Activated T-helper 1 cell treated with Interleukin-2 at 50 U/mL for 16 hours (primary cell): Measurements from ENCODE around the gene SLIT3.
"Not testable (repeated sequence)": the region's sequence is repeated elsewhere in the genome, so short reads cannot be mapped to it uniquely, and the experiment has no call there.

Source experiments
- DNase-seq: peaks from one replicate; pipeline ENCODE4 v3.0.0-alpha.2; 2020; ENCODE audit warnings: low read depth

The SLIT3 gene

DNA sequence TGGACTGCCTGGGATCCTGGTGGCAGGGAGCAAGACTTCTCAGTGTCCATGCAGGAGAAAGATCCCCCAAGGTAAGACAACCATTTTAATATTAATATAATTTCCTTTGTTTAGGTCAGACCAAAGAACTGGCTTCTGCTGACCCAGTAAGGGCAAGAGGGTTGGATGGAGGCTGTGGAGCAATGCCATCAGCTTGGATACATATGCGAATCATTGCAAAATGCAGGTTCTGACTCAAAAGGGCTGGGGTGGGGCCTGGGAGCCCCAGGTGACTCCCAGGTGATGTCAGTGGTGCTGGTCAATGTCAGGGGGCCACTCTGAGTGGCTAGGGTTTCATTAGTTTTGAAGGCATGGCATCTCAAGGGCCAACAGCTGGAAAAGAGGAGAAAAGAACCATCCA lies 632.9 kb downstream of the SLIT3 start:
- DNase-seq = no peak

DNA sequence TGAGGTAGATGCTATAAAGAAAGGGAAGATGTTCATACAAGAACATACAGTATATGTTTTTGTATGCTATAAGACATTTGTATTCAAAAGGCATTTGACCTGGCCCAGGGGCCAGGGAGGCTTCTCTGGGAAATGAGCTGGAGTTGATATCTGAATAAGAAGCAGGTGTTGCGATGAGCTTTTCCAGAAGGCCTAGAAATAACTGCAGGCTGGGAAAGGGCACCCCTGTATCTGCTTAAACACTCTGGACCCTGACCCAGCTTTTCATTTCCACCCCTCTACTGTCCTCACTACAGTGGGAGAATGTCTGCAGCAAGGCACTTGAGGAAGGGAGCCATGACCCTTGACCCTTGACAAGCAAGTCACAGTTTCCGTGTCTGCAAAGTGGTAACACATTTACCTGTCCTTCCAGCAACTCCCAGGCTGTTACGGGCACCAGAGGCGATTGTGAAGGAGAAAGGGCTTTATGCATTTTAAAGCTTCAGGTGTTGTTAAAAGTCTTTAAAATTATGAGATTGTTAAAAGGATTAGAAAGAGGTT lies 633.6 kb downstream of the SLIT3 start:
- DNase-seq = no peak

DNA sequence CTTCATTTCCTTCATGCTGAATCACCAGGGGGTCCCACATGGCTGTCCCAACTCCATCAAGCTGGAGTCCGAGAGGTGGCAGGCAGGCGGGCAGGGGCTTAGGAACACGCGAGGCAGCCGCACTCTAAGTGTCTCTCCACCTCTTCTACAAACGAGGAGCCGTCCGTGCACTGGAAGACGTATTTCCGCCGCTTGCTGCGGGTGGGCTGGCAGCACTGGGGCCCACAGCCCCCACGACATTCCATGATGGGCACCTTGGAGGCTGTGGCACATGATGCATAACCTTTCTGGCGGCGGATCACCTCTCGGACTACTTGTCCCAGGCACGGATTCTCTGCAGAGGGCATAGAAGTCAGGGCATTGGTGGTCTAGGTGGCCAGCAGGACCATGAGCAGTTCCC lies 634.6 kb downstream of the SLIT3 start:
- DNase-seq = no peak

DNA sequence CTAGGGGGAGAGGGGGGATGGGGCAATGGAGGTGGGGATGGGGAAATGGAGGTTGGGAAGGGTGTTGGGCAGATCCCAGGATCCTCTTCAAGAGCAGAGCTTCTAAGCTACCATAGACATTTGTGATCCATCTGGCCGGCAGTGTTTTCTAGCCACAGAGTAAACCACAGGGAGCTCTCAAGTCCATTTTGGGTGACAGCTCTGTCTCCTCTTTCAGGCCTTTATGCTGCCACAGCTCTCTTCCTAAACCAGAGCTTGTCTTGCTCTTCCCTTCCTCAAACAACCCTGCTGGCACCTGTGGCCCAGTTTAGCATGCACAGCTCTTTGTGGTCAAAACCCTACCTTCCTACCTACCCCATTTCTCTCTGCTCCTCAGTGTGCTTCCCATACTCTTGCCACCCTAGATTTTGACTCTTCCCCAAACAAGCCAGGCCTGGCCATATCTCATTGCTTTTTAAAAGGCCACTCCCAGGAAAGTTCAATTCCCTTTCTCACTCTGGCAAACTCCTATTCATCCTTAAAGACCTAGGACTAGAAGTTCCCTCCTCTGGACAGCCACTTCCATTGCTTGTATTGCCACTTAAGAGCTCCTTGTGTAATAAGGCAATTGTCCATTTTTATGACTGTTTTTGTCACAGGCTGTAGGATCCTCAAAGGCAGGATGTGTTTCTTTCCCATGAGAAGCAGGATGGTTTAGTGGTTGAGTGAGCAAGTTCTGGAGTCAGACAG lies 637.5 kb downstream of the SLIT3 start:
- no peak for DNase-seq

DNA sequence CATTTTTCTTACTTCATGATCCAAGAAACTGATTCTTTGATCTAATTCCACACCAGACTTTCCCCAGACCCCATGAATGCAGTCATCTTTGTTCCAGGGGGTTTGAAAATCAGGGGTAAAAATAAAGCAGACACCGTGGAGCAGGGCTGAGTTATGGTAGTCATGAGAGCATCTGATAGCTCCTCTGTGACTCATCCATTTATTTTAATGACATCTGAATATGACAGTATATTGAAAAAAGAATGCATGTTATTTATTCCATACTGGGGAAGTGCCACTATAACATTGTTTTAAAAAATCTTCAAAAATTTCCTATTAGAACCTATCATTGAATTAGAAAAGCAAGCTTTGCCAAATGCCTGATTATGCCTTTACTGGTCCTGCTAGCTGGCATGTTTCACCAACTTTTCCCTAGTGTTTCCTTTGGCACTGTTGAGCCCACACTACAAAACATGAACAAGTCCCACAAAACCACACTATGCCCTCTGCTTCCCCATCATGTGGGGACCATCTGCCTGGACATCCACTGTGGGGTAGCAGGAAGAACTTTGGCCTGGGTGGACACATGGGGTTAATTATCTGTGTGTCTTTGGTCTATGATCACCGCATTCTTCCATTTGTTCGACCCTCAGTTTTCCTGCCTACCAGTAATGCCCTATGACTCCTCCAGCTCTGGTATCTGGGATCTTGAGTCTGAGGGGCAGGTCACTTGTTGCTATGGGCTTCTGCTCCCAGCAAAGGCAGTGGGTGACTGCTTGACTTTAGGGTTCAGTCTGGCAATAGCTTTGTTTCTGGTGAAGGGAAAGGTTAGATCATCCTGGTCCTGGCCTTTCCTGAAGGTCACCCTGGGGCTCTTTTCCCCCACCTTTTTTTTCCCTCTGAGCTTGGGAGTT lies 639.1 kb downstream of the SLIT3 start:
- DNase-seq = no peak

DNA sequence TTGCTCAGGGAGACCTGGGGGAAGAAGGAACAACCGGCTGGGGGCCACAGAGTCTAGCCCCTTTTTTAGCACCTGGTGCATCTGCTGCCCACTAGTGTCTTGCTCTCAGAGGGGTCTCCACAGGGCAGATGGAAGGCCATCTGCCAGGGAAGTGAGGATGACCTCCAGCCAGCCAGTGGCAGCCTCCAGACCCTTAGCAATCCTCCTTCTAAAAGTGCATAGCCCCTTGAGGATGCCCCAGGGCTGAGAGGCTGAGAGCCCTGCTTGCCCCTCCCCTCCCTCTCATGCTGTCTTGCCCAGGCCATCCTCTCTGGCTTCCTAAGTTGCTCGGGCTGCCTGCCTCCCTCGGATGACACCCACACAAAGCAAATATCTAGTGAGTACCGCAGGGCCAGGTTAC lies 640.2 kb downstream of the SLIT3 start:
- DNase-seq = no peak

DNA sequence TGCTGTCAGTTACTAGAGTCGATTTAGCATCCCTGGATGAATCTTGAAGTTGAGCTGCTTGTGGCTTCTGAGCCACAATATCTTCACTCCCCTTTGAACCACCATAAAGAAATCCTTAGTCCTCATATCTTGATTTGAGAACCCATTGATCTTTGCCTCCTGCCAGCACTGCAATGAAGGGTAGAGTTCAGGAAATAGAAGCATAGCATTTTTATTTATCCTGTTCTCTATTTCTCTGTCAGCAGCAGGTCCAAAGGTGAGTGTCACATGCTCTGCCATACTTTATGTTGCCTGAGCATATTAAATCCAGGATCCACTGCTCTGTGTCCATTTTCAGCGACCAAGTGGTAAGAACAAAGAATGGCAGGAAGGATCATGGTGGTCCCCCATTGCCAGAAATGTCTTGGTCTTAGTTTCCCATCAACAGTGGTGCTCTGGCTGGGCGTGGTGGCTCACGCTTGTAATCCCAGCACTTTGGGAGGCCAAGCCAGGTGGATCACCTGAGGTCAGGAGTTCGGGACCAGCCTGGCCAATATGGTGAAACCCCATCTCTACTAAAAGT lies 641.6 kb downstream of the SLIT3 start:
- DNase-seq = no peak

DNA sequence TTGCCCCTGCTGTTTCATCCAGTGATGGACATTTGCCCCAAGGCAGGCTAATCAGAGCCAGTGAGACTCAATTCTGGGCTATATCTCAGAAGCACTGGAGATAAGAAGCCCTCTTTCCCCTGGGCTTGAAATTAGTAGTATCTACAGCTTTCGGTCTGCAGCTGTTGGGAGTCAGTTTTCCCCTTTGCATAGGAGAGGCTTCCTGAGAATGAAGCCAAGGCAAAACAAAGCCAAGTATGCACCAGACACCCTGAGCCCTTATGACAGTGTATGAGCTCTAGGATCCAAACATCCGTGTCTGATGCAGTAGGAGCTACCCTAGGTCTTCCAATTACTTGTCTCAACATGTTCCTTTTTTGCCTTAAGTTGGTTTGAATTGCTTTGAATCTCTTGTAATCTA lies 642.5 kb downstream of the SLIT3 start:
- DNase-seq = no peak

DNA sequence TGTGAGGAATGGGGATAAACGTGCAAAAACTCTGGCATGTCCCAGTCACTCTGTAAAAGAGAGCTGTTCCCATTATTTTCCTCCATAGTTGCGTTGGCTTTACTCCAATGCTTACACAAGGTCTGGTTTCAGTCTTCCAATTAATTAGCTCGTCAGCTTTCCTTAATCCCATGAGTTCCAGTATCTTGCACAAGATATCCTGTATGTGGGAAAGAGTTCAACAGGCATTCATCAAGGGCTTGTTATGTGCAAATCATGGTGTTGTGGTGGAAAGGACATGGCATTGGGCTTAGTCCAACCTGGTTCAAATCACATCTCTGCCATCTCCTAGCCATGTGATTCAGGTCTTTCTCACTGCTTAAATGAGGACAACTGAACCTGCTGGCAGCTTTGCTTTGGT lies 644.3 kb downstream of the SLIT3 start:
- no peak for DNase-seq

DNA sequence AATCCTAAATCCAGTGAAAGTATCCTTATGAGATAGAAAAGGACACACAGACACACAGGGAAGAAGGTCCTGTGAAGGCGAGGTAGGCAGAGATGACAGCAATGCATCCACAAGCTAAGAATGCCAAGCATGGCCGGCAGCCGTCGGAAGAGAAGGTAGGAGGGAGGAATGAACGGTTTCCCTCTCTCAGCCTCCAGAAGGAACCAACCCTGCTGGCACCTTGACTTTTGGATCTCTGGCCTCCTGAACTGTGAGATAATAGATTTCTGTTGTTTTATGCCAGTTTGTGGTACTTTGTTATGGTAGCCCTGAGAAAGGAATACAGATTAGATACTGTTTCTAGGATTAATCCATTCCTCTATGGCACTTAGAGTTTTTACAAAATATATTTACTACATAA lies 645.6 kb downstream of the SLIT3 start:
- no peak for DNase-seq

DNA sequence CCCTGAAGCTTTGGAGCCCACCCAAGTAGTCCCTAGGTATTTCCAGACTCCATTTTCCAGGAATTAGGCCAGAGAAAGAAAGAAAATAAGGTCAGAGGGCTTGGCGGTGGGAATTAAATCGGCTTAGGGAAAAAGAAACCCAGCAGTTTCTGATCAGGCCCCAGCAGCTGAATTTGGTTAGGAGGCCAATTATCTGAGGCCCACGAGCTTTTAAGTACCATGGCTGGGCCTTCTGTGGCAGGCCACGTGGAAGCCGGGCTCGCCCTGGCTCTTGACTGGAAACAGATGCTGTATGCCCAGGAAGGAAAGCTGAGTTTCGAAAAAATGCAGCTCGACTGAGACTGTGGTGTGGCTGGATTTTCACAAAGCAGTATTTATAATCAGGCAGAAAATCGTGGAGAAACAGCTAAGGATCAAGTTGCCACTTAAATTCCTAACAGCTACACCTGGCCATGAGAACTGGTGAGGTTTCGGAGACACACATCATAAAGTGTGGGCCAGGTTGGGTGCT lies 646.7 kb downstream of the SLIT3 start:
- DNase-seq = no peak

DNA sequence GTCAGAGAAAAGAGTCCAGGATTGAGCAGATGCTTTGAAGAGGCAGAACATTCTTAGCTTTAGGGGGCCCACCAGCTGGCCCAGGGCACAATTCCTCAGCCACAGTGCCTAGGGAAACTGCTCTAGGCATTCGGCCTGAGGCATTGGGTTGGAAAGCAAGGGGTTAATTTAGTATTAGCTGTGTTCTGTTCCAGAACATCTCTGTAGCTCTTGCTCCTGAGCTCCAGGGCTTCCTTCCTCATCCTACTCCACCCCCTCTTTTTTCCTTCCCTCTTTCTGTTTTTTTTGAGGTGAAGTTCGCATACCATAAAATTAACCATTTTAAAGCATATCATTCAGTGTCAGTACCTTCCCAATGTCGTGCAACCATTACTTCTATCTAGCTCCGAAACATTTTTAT lies 647.3 kb downstream of the SLIT3 start:
- no peak for DNase-seq

DNA sequence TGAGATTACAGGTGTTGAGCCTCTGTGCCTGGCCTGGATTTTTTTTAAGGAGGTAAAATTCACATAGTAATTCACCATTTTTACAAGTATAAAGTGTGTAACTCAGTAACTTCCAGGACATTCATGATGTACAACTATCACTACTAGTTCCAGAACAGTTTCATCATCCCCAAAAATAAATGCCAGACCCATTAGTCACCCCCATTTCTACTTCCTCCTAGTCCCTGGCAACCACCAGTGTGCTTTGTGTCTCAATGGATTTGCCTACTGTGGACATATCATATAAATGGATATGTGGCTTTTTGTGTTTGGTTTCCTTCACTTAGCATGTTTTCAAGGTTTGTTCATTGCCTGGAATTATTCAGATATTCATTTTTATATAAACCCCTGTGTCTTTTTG lies 649.3 kb downstream of the SLIT3 start:
- DNase-seq = no peak

DNA sequence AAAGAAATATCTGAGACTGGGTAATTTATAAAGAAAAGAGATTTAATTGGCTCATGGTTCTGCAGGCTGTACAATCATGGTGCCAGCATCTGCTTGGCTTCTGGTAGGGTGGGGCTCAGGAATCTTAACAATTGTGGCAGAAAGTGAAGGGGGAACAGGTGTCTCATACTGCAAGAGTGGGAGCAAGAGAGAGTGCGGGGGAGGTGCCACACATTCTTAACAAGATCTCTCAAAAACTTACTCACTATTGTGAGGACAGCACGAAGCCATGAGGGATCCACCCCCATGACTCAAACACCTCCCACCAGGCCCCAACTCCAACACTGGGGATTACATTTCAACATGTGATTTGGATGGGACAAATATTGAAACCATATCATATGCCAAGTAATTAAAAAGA lies 651.6 kb downstream of the SLIT3 start:
- no peak for DNase-seq

DNA sequence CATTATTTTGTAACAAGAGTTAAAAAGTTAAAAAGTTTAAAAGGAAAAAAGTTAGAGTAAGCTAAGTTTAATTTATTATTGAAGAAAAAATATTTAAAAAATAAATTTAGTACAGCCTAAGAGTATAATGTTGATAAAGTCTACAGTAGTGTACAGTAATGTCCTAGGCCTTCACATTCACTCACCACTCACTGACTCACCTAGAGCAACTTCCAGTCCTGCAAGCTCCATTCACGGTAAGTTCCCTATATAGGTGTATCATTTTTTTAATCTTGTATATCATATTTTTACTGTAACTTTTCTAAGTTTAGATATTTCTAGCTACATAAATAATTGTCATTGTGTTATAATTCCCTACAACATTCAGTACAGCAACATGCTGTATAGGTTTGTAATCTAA lies 652.4 kb downstream of the SLIT3 start:
- DNase-seq = no peak

DNA sequence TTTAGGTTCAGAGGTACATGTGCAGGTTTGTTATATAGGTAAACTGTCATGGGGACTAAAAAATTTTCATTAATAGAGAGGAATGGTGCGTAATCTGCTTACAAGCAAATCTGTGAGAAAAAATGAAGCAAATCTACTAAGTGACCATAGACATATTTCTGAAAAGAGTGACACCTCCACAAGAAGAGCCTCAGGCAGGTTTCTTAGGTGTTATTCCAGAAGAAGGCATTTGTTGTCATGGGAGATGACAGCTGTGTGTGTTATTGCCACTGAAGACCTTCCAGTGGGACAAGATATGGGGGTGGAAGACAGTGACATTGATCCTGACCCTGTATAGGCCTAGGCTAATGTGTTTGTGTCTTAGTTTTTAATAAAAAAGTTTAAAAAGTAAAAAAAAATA lies 652.9 kb downstream of the SLIT3 start:
- no peak for DNase-seq

DNA sequence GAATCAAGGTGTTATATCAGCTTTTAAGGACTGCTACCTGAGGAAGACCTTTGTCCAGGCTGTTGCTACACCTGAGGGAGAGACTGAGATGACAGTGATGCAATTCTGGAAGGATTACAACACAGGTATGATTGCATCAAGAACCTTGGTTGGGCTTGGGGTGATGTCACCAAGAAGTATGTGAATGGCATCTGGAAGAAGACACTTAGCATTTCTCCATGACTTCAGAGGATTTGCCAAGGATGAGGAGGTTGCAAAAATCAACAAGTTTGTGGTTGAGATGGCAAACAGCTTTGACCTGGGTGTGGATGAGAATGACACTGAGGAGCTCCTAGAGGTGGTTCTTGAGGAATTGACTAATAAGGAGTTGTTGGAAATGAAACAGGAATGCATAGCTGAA lies 653.9 kb downstream of the SLIT3 start:
- DNase-seq = no peak

DNA sequence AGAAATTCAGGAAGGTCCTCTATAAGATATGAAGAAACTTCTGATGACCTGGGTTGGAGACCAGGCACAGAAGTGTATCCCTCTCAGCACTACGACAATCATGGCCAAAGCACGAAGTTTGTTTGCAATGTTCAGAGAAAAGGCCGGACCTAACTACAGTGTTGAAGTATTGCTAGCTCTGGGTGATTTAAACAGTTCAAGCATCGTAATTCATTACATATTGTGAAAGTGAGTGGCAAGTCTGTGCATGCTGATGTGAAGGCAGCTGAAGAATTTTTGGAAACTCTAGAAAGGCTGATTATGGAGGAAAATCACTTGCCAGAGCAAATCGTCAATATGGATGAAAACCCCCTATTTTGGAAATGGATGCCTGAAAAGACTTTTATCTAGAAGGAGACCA lies 654.6 kb downstream of the SLIT3 start:
- DNase-seq = no peak

DNA sequence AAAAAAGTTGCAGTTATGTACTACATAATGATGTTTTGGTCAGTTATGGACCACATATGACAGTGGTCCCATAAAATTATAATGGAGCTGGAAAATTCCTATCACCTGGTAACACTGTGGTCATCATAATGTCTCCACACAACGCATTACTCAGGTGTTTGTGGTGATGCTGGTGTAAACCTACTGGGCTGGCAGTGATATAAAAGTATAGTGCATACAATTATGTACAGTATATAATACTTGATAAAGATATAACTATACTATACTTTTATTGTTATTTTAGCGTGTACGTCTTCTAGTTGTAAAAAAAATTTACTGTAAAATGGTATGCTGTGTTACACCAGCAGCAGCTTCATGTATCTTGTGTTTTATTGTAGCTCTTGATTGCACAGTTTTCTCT lies 655.7 kb downstream of the SLIT3 start:
- DNase-seq = no peak

DNA sequence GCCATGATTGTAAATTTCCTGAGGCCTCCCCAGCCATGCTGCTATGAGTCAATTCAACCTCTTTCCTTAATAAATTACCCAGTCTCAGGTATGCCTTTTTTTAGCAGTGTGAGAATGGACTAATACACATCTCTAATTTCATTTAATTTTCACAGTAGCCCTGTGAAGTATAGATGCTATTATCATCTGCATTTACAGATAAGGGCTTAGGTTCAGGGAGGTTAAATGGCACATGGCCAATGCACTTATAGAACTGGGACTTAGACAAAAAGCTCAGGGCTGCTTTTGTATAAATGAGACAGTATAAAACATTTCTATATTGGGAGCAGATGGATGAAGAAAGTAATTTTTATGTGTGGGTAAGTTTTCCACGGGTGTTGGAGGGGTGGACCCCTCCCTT lies 658.9 kb downstream of the SLIT3 start:
- DNase-seq = no peak

DNA sequence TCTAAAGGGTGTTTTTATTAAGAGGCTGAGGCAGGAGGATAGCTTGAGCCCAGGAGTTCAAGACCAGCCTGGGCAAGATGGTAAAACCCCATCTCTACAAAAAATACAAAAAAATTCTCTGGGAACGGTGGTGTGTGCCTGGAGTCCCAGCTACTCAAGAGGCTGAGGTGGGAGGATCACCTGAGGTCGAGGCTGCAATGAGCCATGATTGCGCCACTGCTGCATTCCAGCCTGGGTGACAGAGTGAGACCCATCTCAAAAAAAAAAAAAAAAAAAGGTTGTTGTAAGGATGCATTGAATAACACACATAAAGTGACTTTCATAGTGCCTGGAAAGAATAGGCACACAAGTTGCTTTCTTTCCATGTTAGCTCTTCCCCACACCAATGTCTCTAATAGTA lies 662.1 kb downstream of the SLIT3 start:
- DNase-seq = not testable (repeated sequence)

DNA sequence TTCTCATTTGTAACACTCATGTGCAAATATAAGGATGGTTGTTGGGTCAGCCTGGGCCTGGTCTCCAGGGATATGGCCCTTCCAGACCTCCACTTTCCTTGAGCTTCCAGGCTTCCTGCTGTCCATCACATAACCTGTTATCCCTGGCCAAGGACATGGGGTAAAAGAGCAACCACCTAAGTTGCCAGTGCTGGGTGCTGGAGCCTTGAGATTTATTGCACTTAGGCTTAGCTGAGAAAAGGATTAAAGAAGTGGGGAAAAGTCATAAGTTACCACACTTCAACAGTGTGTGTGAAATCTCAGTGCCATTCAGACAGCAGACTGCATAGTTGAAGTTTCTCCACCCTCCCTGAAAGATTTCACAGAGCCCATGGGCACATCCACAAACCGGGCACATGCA lies 663.1 kb downstream of the SLIT3 start:
- DNase-seq = no peak

DNA sequence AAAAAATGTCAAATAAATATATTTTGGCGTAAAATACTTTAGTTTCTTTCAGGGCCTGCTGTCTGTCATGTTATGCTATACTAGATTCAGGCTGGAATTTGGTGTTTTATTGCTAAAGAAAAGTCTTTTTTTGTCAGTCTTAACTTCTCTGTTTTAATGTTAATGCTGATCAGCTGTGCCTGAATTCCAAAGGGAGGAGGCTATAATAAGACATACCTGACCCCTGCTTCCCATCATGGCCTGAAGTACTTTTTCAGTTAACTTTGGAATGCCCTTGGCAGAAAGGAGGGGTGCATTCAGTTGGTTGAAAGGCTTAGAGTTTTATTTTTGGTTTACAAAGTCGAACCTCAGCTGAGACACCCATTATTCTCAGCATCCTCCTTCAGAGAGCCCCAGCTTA lies 663.7 kb downstream of the SLIT3 start:
- DNase-seq = no peak
